Measurements from ENCODE around the gene MINDY4.

The MINDY4 gene

DNA sequence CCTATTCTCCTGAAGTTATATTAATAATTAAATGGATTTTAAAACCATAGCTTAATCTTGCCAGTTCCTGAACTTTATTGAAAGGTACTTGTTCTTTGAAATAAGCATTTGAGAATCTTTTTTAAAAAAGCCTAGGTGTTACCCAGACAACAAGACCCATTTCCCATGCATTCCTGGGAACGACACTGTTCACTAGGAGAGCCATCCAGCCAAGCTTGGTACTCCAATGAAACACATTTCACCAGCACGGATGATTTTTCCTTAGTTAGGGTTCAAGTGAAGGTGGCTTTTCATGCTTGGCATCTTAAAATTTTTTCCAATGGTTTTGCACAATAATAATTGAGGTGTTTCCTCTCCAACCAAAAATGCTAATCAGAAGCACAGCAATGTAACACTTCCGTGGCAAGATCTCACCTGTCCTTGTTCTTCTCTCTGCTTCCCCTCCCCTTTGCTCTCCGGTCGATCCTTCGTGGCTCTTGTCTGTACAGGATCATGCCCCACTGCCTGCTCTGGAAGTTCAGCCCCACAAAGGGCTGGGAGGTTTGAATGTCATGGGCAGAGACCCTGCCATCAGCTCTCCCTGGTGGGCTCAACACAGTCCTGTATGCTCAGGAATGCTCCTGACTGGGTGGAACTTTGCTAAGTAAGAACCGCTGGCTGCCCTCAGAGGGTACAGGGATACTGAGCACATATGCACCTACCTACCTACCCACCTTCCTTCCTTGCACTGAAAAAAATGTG is 70.8 kb downstream of the MINDY4 start:
- Histone ChIP-seq H3K36me3 (ENCODE audit: control insufficient read depth in 1 of 2, insufficient read depth in 2 of 2, low read length in 2 of 2) (peaks cover 0 to 5% of the 10 kb centered on the region in 2 donors), H3K27ac (ENCODE audit: low read length) (no peak overlapping the region), H3K4me1 (ENCODE audit: control insufficient read depth in 1 of 2, insufficient read depth in 2 of 2, low read length in 2 of 2) (peaks cover 5 to 32% of the 10 kb centered on the region in 2 donors), H3K4me3 (ENCODE audit: low read depth in 1 of 2, low read length in 2 of 2) (no peak overlapping the region), H3K9me3 (ENCODE audit: control insufficient read depth in 1 of 2, low read length in 2 of 2) (no peaks in the 10 kb centered on the region), H3K27me3 (ENCODE audit: low read depth, low read length) (no peaks in the 10 kb centered on the region)

DNA sequence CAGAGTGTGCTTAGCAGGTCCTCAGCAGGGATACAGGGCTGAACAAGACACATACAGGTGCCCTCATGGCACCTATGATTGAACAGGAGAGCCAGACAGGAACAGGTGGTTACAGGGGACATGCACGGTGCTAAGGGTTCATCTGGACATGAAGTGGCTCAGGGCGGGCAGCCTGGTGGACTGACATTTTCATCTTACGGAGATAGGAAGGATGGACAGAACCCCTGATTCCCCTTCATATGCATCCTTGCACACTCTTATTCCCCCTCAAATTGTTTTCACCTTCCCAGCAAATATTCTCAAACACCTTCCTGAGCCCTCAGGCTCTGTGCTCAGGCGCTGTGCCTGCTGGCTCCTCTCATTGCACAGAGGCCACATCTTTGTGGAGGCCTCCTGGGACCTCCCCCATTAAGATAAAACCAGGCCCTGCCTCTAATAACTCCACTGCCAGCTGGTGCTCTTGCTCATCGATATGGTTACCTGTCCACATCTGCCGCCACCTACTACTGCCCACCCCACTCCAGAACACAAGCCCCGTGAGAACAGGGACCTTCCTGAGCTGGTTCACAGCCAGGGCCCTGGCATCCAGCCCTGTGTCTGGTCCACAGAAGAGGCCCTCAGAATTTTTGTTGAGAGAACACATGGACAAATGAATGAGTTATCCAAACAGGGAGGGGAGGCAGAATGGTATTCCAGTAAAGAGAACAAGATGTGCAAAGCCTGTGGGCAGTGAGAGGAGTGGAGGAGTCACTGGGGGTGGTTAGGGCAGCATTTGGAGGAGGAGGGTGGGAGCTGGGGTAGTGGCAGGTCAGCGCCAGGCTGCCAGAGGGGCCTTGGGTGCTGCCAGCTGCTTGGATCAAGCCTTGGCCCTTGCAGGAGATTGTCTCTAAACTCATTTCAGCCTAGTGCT is 71.6 kb downstream of the MINDY4 start:
- Histone ChIP-seq H3K4me1 (ENCODE audit: control insufficient read depth in 1 of 2, insufficient read depth in 2 of 2, low read length in 2 of 2) (peaks cover 5 to 33% of the 10 kb centered on the region in 2 donors), H3K27ac (ENCODE audit: low read length) (no peak overlapping the region), H3K27me3 (ENCODE audit: low read depth, low read length) (no peaks in the 10 kb centered on the region), H3K9me3 (ENCODE audit: control insufficient read depth in 1 of 2, low read length in 2 of 2) (no peaks in the 10 kb centered on the region), H3K4me3 (ENCODE audit: low read depth in 1 of 2, low read length in 2 of 2) (no peak overlapping the region), H3K36me3 (ENCODE audit: control insufficient read depth in 1 of 2, insufficient read depth in 2 of 2, low read length in 2 of 2) (peaks cover 0 to 5% of the 10 kb centered on the region in 2 donors)

DNA sequence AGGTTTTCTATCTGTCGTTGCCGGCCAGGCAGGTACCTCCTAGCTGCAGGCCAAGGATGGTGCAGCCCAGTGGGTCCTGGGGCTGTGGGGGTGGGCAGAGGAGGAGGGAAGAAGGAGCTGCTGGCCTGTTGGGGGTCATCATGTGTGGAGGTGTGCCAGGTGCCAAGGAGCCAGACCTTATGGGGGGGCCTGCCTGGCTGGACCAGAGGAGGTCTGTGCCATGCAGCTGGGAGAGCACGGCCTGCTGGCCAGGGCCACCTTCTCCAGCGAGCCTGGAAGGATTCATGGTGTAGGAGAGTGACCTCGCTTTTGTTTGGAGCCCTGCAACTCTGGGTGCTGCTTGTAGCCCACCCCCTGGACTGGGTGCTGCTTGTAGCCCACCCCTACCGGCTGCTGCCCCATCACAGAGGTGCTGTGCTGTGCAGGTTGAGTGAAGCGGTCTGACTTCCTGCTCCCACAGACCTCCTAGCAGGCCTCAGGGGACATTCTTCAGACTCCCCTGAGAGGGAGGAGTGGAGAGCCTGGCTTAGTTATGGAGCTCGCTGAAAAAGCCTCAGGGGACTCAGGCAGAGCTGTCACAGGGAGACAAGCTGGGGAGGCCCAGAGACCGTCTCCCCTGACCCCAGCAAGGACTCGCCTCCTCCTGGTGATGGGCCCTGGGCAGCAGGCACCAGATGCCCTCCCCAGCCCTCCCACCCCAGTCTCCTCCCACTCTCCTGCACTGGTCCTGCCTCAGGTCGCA is 72.7 kb downstream of the MINDY4 start:
- H3K27me3 ChIP-seq (ENCODE audit: low read depth, low read length), result no peaks in the 10 kb centered on the region
- H3K9me3 ChIP-seq (ENCODE audit: control insufficient read depth in 1 of 2, low read length in 2 of 2), result no peaks in the 10 kb centered on the region
- H3K4me1 ChIP-seq (ENCODE audit: control insufficient read depth in 1 of 2, insufficient read depth in 2 of 2, low read length in 2 of 2), result peaks cover 5 to 33% of the 10 kb centered on the region in 2 donors
- no peak overlapping the region for H3K27ac ChIP-seq (ENCODE audit: low read length)
- H3K4me3 ChIP-seq (ENCODE audit: low read depth in 1 of 2, low read length in 2 of 2), result no peak overlapping the region
- H3K36me3 ChIP-seq (ENCODE audit: control insufficient read depth in 1 of 2, insufficient read depth in 2 of 2, low read length in 2 of 2), result peaks cover 0 to 5% of the 10 kb centered on the region in 2 donors

DNA sequence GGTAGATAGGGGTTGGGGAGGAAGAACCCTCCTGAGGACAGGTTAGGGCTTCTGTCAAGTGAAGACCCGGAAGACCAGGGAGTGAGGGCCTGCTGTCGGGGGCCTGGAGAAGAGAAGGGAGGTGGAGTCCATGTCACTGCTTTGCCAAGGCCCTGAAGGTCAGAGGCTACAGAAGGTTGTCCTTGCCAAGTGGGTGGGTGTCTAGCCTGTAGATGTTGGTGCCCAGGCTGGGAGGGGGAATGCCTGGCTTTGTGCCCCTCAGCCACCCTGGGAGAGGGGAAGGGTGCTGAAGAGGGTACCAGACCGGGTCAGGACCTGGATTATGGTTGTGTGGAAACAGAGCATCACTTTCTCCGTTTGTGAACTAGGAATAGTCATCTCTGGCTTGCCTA is 73.3 kb downstream of the MINDY4 start:
- Histone ChIP-seq H3K27ac (ENCODE audit: low read length) (no peak overlapping the region), H3K4me1 (ENCODE audit: control insufficient read depth in 1 of 2, insufficient read depth in 2 of 2, low read length in 2 of 2) (peaks cover 5 to 33% of the 10 kb centered on the region in 2 donors), H3K9me3 (ENCODE audit: control insufficient read depth in 1 of 2, low read length in 2 of 2) (no peaks in the 10 kb centered on the region), H3K27me3 (ENCODE audit: low read depth, low read length) (no peaks in the 10 kb centered on the region), H3K4me3 (ENCODE audit: low read depth in 1 of 2, low read length in 2 of 2) (no peak overlapping the region), H3K36me3 (ENCODE audit: control insufficient read depth in 1 of 2, insufficient read depth in 2 of 2, low read length in 2 of 2) (peaks cover 0 to 5% of the 10 kb centered on the region in 2 donors)

DNA sequence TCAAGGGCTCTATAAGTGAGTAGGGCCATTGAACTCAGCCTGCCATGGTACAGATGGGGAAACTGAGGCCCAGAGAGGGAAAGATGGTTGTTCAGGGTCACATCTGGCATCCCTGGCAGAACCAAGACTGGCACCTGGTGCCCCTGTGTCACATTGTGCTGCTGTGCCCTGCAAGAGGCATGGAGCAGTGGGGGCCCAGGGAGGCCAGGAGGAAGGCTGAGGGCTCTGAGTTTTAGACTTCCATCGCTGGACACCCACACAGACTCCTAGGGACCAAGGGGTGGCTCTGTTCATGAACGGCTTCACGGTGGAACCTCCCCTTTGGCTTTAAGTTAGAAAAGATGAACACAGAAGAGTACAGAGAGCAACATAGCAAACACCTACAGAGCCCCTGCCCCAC is 73.7 kb downstream of the MINDY4 start:
- H3K4me3 ChIP-seq (ENCODE audit: low read depth in 1 of 2, low read length in 2 of 2), result no peak overlapping the region
- peaks cover 5 to 33% of the 10 kb centered on the region in 2 donors for H3K4me1 ChIP-seq (ENCODE audit: control insufficient read depth in 1 of 2, insufficient read depth in 2 of 2, low read length in 2 of 2)
- H3K27me3 ChIP-seq (ENCODE audit: low read depth, low read length), result no peaks in the 10 kb centered on the region
- H3K27ac ChIP-seq (ENCODE audit: low read length), result peak overlapping the region; percentile 73
- peaks cover 0 to 5% of the 10 kb centered on the region in 2 donors for H3K36me3 ChIP-seq (ENCODE audit: control insufficient read depth in 1 of 2, insufficient read depth in 2 of 2, low read length in 2 of 2)
- no peaks in the 10 kb centered on the region for H3K9me3 ChIP-seq (ENCODE audit: control insufficient read depth in 1 of 2, low read length in 2 of 2)

DNA sequence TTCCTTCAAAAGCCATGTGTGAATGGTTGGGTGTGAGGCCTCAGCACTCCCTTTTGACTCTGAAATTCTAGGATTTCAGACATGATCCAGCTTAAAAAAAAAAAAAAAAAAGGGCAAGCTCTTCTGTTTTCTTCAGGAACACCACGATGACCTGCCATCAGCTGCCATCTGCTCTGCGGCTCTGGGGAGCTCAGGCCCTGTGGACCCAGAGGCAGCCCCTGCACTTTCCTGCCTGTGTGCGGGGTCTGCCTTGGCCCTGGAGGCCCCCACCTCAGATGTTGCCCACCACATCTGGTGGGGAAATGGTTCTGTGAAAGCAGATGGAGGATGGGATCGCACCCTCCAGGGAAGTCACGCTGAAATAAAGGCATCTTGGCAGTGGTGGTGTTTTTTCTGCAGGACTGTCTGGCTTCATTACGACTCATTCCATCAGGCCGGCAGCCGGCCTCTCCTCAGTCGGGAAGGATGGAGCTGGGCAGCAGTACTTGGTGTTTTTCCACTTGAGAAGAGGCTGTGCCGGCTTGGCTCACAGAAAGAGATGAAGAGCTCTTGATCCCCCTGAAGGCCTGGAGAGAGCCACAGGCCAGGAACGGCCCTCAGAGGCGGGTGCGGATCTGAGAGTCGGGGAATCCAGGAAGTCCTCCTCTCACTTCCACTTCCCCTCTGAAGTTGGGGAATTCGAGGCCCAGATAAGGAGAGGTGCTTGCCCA is 74.4 kb downstream of the MINDY4 start:
- Histone ChIP-seq H3K4me3 (ENCODE audit: low read depth in 1 of 2, low read length in 2 of 2) (no peak overlapping the region), H3K27me3 (ENCODE audit: low read depth, low read length) (no peaks in the 10 kb centered on the region), H3K36me3 (ENCODE audit: control insufficient read depth in 1 of 2, insufficient read depth in 2 of 2, low read length in 2 of 2) (peaks cover 0 to 3% of the 10 kb centered on the region in 2 donors), H3K9me3 (ENCODE audit: control insufficient read depth in 1 of 2, low read length in 2 of 2) (no peaks in the 10 kb centered on the region), H3K27ac (ENCODE audit: low read length) (peak overlapping the region; percentile 73), H3K4me1 (ENCODE audit: control insufficient read depth in 1 of 2, insufficient read depth in 2 of 2, low read length in 2 of 2) (peaks cover 5 to 33% of the 10 kb centered on the region in 2 donors)

DNA sequence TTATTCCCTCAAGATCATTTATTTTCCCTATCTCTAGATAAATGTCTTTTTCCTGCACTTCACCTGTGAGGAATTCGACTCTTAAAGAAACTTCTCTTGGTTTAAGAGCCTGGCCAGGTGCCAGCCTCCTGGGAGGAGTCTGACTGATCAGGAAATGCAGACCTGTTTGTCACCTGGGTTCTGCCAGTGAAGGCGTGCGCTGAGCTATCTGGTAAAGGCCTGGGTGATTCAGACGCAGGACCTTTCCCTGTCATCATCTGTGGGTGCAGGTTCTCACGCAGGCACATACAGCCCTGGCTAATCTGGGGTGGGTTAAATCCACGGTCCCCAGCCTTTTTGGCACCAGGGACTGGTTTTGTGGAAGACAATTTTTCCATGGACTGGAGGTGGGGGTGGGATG is 75.2 kb downstream of the MINDY4 start:
- H3K36me3 ChIP-seq (ENCODE audit: control insufficient read depth in 1 of 2, insufficient read depth in 2 of 2, low read length in 2 of 2), result no peaks in the 10 kb centered on the region
- no peaks in the 10 kb centered on the region for H3K9me3 ChIP-seq (ENCODE audit: control insufficient read depth in 1 of 2, low read length in 2 of 2)
- H3K27ac ChIP-seq (ENCODE audit: low read length), result peak overlapping the region; percentile 73
- peaks cover 5 to 33% of the 10 kb centered on the region in 2 donors for H3K4me1 ChIP-seq (ENCODE audit: control insufficient read depth in 1 of 2, insufficient read depth in 2 of 2, low read length in 2 of 2)
- no peaks in the 10 kb centered on the region for H3K27me3 ChIP-seq (ENCODE audit: low read depth, low read length)
- no peak overlapping the region for H3K4me3 ChIP-seq (ENCODE audit: low read depth in 1 of 2, low read length in 2 of 2)

DNA sequence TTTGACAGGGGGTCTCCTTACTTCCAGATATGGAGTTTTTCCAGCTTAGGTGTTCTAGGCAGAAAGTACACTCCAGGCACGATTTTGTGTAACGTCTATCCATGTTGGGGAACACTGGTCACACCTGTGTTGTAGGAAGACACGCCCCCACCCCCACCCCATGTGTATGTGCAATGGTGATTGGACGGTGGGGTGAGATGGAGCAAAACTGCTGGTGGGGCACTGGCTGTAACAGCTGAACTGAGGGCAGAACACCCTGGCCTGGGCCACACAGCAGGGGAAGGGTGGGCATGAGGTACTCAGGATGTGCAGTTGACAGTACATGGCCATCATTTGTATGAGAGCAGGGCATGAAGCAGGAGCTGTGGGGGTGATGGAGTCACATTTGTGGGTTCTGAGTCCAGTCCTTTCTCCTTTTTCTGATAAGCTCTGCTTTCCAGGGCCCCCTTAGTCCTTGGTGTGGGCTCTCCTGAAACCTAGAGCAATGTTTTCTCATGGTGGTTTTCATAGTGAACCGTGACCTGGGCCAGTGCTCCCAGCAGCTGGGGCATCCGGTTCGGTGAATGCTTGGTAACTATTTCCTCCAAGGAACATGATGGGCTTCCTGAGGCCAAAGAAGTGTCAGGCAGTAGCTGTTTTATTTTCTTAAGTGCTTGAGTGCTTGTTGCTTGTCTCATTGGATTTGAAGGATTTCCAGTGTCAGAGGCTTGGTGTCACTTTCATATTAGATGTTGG is 77.1 kb downstream of the MINDY4 start:
- no peaks in the 10 kb centered on the region for H3K27me3 ChIP-seq (ENCODE audit: low read depth, low read length)
- no peak overlapping the region for H3K27ac ChIP-seq (ENCODE audit: low read length)
- peaks cover 5 to 31% of the 10 kb centered on the region in 2 donors for H3K4me1 ChIP-seq (ENCODE audit: control insufficient read depth in 1 of 2, insufficient read depth in 2 of 2, low read length in 2 of 2)
- H3K4me3 ChIP-seq (ENCODE audit: low read depth in 1 of 2, low read length in 2 of 2), result no peak overlapping the region
- H3K36me3 ChIP-seq (ENCODE audit: control insufficient read depth in 1 of 2, insufficient read depth in 2 of 2, low read length in 2 of 2), result no peaks in the 10 kb centered on the region
- H3K9me3 ChIP-seq (ENCODE audit: control insufficient read depth in 1 of 2, low read length in 2 of 2), result no peaks in the 10 kb centered on the region

DNA sequence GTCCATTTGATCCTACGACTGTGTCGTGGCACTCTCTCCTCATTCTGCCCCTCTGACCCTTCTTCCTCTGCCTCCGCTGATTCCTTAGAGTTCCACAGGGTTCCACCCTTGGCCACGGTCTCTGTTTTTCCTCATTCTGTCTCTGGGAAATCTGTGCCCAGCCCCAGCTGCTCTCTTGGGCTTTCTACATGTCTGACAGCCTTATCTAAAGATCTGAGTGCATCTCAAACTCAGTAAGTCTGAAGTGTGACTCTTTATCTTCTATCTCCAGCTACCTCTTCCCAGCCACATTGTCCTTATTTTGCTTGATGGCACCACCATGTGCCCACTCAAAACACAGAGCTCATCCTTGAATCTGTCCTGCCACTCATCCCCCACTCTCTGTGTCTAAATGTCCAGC is 78.3 kb downstream of the MINDY4 start:
- H3K4me1 ChIP-seq (ENCODE audit: control insufficient read depth in 1 of 2, insufficient read depth in 2 of 2, low read length in 2 of 2), result peaks cover 5 to 26% of the 10 kb centered on the region in 2 donors
- H3K36me3 ChIP-seq (ENCODE audit: control insufficient read depth in 1 of 2, insufficient read depth in 2 of 2, low read length in 2 of 2), result peaks cover 0 to 4% of the 10 kb centered on the region in 2 donors
- no peaks in the 10 kb centered on the region for H3K27me3 ChIP-seq (ENCODE audit: low read depth, low read length)
- H3K4me3 ChIP-seq (ENCODE audit: low read depth in 1 of 2, low read length in 2 of 2), result no peak overlapping the region
- H3K27ac ChIP-seq (ENCODE audit: low read length), result no peak overlapping the region
- H3K9me3 ChIP-seq (ENCODE audit: control insufficient read depth in 1 of 2, low read length in 2 of 2), result no peaks in the 10 kb centered on the region

DNA sequence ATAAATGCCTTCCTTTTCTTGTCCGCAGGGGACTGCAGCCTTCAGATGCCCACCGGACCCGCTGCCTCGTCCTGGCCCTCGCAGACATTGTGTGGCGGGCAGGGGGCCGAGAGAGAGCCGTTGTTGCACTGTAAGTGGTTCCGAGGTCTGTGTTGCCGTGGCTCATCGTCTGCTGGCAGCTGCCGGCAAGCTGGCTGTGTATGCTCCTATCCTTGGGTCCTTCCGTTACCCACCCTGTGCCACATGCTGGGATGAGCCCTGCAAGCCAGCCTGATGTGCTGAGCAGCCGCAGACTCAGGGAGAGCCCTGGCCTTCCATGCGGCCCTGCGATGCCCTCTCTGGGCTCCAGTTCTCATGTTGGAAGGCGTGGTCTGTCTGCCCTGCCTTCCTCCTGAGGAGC is 79.2 kb downstream of the MINDY4 start:
- no peaks in the 10 kb centered on the region for H3K9me3 ChIP-seq (ENCODE audit: control insufficient read depth in 1 of 2, low read length in 2 of 2)

More for the DNA sequence above, 79.2 kb downstream of the MINDY4 start:
- no peaks in the 10 kb centered on the region for H3K27me3 ChIP-seq (ENCODE audit: low read depth, low read length)
- H3K4me1 ChIP-seq (ENCODE audit: control insufficient read depth in 1 of 2, insufficient read depth in 2 of 2, low read length in 2 of 2), result peaks cover 5 to 17% of the 10 kb centered on the region in 2 donors
- no peak overlapping the region for H3K27ac ChIP-seq (ENCODE audit: low read length)
- H3K4me3 ChIP-seq (ENCODE audit: low read depth in 1 of 2, low read length in 2 of 2), result no peak overlapping the region
- H3K36me3 ChIP-seq (ENCODE audit: control insufficient read depth in 1 of 2, insufficient read depth in 2 of 2, low read length in 2 of 2), result peaks cover 0 to 5% of the 10 kb centered on the region in 2 donors
